Measurements from ENCODE around the gene APOBEC3A.
A peak's percentile ranks its signal among the peaks of the same experiment; 100 is the strongest.
"Not testable (repeated sequence)": the region's sequence is repeated elsewhere in the genome, so short reads cannot be mapped to it uniquely, and the experiment has no call there.

The APOBEC3A gene

GRCh38 chr22:38943882-38944281, 13.5 kb upstream of the APOBEC3A start:
- no peak for DNase-seq

GRCh38 chr22:38944653-38945052, 12.8 kb upstream of the APOBEC3A start:
- no peak for DNase-seq

- not testable (repeated sequence) for DNase-seq
Observed at GRCh38 chr22:38945706-38946338, 11.6 kb upstream of the APOBEC3A start.

GRCh38 chr22:38946771-38947170, 10.6 kb upstream of the APOBEC3A start:
- no peak for DNase-seq

GRCh38 chr22:38947321-38948140, 9.9 kb upstream of the APOBEC3A start:
- DNase-seq: no peak

GRCh38 chr22:38948181-38948940, 9.0 kb upstream of the APOBEC3A start:
- DNase-seq: no peak

GRCh38 chr22:38949889-38950405, 7.5 kb upstream of the APOBEC3A start:
- DNase-seq: no peak

GRCh38 chr22:38950527-38951295, 6.7 kb upstream of the APOBEC3A start:
- DNase-seq: no peak

- DNase-seq: no peak
Observed at GRCh38 chr22:38951734-38952133, 5.7 kb upstream of the APOBEC3A start.

- no peak for DNase-seq
Observed at GRCh38 chr22:38952281-38952993, 5.0 kb upstream of the APOBEC3A start.

GRCh38 chr22:38953091-38953490, 4.3 kb upstream of the APOBEC3A start:
- DNase-seq: no peak

GRCh38 chr22:38953577-38954413, 3.6 kb upstream of the APOBEC3A start:
- DNase-seq: peak; percentile 31 to 42

- no peak for DNase-seq
Observed at GRCh38 chr22:38954414-38955043, 2.9 kb upstream of the APOBEC3A start.

GRCh38 chr22:38955250-38955905, 2.0 kb upstream of the APOBEC3A start:
- no peak for DNase-seq

- no peak for DNase-seq
Observed at GRCh38 chr22:38955926-38956325, 1.5 kb upstream of the APOBEC3A start.

GRCh38 chr22:38956551-38956950, 858 bp upstream of the APOBEC3A start:
- DNase-seq: no peak

- DNase-seq: no peak
Observed at GRCh38 chr22:38957808-38958650, 620 bp downstream of the APOBEC3A start.

- not testable (repeated sequence) for DNase-seq
Observed at GRCh38 chr22:38958651-38958943, 1.2 kb downstream of the APOBEC3A start.

- DNase-seq: no peak
Observed at GRCh38 chr22:38959590-38959989, 2.2 kb downstream of the APOBEC3A start.

Data from activated CD4-positive, alpha-beta T cell treated with anti-CD3 and anti-CD28 coated beads, Interleukin-2, amount 50 U/mL, for 4 hours (primary cell).